ENCODE results near the gene C1orf105. TPM values are rescaled to one million over a fixed set of nuclear protein-coding genes. Genes with fewer than 3 reads are reported as not detected.

C1orf105 gene
- total and polyA plus RNA-seq, 10 of the 15 experiments (the other 5 are each of a cell fraction or from before 2014, with no cell fraction given), result not detected

DNA sequence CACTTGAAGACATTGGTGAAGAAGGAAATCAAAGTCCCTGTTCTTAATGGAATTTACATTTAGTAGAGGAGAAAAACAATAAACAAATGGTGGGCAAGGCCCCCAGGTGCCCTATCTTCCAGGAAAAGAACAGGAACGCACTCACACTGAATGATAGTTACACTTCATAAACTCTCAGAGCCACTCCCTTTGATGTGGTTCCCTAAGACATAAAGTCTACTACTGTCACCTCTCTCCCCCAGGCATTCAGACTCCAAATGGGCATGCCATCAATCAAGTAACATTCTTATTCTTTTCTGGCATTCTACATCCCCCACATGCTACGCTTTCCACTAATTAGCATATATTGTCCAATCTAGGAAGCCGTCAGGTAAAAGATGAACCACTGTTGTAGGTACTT is 59.9 kb downstream of the C1orf105 start (continued):
- TF ChIP-seq PRDM15 (CRISPR knock-in tag; IDR thresholded peaks at IDR 0.05) (no peak), E2F8 (IDR thresholded peaks at IDR 0.05; ENCODE audit: low read depth, partially characterized antibody) (no peak)

DNA sequence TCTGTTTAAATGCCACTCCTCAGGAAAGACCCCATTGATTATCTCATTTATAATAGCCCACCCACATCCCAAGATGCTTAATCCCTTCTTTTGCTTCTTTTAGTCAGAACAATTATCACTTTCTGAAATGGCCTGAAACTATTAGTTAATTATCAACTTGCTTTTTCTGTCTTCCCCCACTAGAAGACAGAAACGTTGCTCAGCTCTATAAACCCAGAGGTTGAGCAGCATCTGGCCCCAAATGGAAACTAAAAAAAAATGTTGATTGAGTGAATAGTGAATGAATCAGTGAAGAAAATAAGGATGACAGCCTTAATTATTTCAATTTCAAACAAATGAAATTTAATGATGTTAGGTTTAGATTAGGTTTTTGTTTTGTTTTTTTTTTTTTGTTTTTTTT is 61.6 kb downstream of the C1orf105 start:
- RAD21 ChIA-PET (ENCODE audit: unreplicated experiment), result interaction anchor here (0.7 kb wide), 1 partner anchor 69 kb away, joined by 3 read pairs; no protein-coding TSS in a partner anchor

More for the DNA sequence above, 61.6 kb downstream of the C1orf105 start:
- peak; percentile 55 for ATAC-seq
- H2AFZ ChIP-seq (ENCODE audit: control insufficient read depth, low read depth, low read length), result no peak overlapping the region
- H3K4me3 ChIP-seq, result no peak overlapping the region
- no peaks in the 10 kb centered on the region for H3K27me3 ChIP-seq (replicated peaks in 1 of 2; ENCODE audit: control insufficient read depth in 2 of 2, insufficient read depth in 2 of 2, low read length in 1 of 2)
- no peaks in the 10 kb centered on the region for H3K79me2 ChIP-seq (ENCODE audit: control insufficient read depth, insufficient read depth, low read length)
- H4K20me1 ChIP-seq (ENCODE audit: control insufficient read depth, insufficient read depth), result no peaks in the 10 kb centered on the region
- DNase-seq (ENCODE audit: low read depth, low spot score), result no peak
- 0% methylated on average over 1 of the region's 1 CpG for WGBS (ENCODE audit: insufficient coverage, insufficient replicate concordance, low lambda C conversion rate, missing lambda C conversion rate)
- ChIA-PET CTCF (interaction anchor here (1.2 kb wide), 1 partner anchor 12 kb away, joined by 3 read pairs; no protein-coding TSS in a partner anchor), POLR2A (no interaction called here), SMC1A (ENCODE audit: uncharacterized antibody, unreplicated experiment) (interaction anchor here (0.6 to 1.7 kb wide), 3 partner anchors 18 to 238 kb away, joined by 3 to 5 read pairs (median 3); no protein-coding TSS in a partner anchor)
- no TSS peak for BruUV-seq (replicated peaks)
- H3K4me1 ChIP-seq (ENCODE audit: control insufficient read depth, insufficient read depth, low read length), result no peaks in the 10 kb centered on the region
- no peak overlapping the region for H3K4me2 ChIP-seq (ENCODE audit: control insufficient read depth, insufficient read depth)
- intact Hi-C loops (cut with micrococcal nuclease; ENCODE audit: unreplicated experiment) (no loop called here), in situ Hi-C loops (cut with MboI) (no loop called here)
- no peak overlapping the region for H3K9ac ChIP-seq (ENCODE audit: control insufficient read depth, insufficient read depth, low read length)
- no peak overlapping the region for H3K27ac ChIP-seq (ENCODE audit: control insufficient read depth, insufficient read depth)
- H3K36me3 ChIP-seq (ENCODE audit: control insufficient read depth in 2 of 2, insufficient read depth in 2 of 2, low read length in 1 of 2), result no peaks in the 10 kb centered on the region
- no peak for FAIRE-seq
- TF ChIP-seq IRF4 (IDR thresholded peaks at IDR 0.05; ENCODE audit: low read depth, low read length) (no peak), SMAD5 (IDR thresholded peaks at IDR 0.05; ENCODE audit: low read depth) (no peak), CBFB (IDR thresholded peaks at IDR 0.05; ENCODE audit: low read depth) (no peak), BACH1 (IDR thresholded peaks at IDR 0.05; ENCODE audit: borderline replicate concordance) (no peak), CHD1 (IDR thresholded peaks at IDR 0.05; ENCODE audit: low read depth, low read length) (no peak), RFX5 (IDR thresholded peaks at IDR 0.05; ENCODE audit: low read depth, low read length) (no peak), NKRF (conservative IDR thresholded peaks at IDR 0.05) (no peak), ESRRA (IDR thresholded peaks at IDR 0.05; ENCODE audit: low read length) (no peak), PRDM15 (CRISPR knock-in tag; IDR thresholded peaks at IDR 0.05) (no peak)
- H3K9me3 ChIP-seq (replicated peaks; ENCODE audit: control insufficient read depth, insufficient read depth, low read length), result no peaks in the 10 kb centered on the region

Data from GM12878 (cell line).